Ureter (tissue), 1 donor: ENCODE data around the gene RITA1. TPM values are rescaled to one million over a fixed set of nuclear protein-coding genes. Genes with fewer than 3 reads are reported as not detected.
"Not testable (repeated sequence)": the region's sequence is repeated elsewhere in the genome, so short reads cannot be mapped to it uniquely, and the experiment has no call there.

Experiments used
- DNase-seq: peaks from one replicate; pipeline ENCODE4 v3.0.0-alpha.2; 2020; ENCODE audit warnings: low spot score
- total RNA-seq: library from RNA; stranded (reverse); gene quantifications from one replicate; pipeline ENCODE4 v1.2.4, GENCODE V29; 2023
- donor health status: DM: yes; HTN: yes; CAD: no.

The RITA1 gene
- 11.6 TPM for total RNA-seq

- peak; percentile 87 for DNase-seq
Measured at GRCh38 chr12:113185180-113186032, at the start of gene RITA1, which contains the start of gene DDX54. RITA1 (plus strand) TSS chr12:113185721; CDS start chr12:113186747, 1,026 bp downstream. DDX54 (minus strand) TSS chr12:113185478; CDS start chr12:113185451, 27 bp downstream.

GRCh38 chr12:113136128-113136989 is 49.2 kb upstream of the RITA1 start:
- DNase-seq = no peak

GRCh38 chr12:113136990-113137511 is 48.5 kb upstream of the RITA1 start:
- no peak for DNase-seq

- DNase-seq = no peak
Measured at GRCh38 chr12:113137861-113138783, 47.4 kb upstream of the RITA1 start.

- DNase-seq = no peak
Measured at GRCh38 chr12:113138826-113139225, 46.7 kb upstream of the RITA1 start.

- DNase-seq = no peak
Measured at GRCh38 chr12:113140706-113141105, 44.8 kb upstream of the RITA1 start.

- DNase-seq = not testable (repeated sequence)
Measured at GRCh38 chr12:113141716-113142115, 43.8 kb upstream of the RITA1 start.

- DNase-seq = no peak
Measured at GRCh38 chr12:113142173-113142885, 43.2 kb upstream of the RITA1 start.

- no peak for DNase-seq
Measured at GRCh38 chr12:113142886-113143332, 42.6 kb upstream of the RITA1 start.

- DNase-seq = no peak
Measured at GRCh38 chr12:113143959-113144358, 41.6 kb upstream of the RITA1 start.

GRCh38 chr12:113144806-113145205 is 40.7 kb upstream of the RITA1 start:
- no peak for DNase-seq

- no peak for DNase-seq
Measured at GRCh38 chr12:113145720-113146551, 39.6 kb upstream of the RITA1 start.

GRCh38 chr12:113146999-113147398 is 38.5 kb upstream of the RITA1 start:
- no peak for DNase-seq

- no peak for DNase-seq
Measured at GRCh38 chr12:113149361-113150150, 36.0 kb upstream of the RITA1 start, which contains the start of gene CFAP73. CFAP73 (plus strand) TSS chr12:113149724; CDS start chr12:113149858, 134 bp downstream.

GRCh38 chr12:113151655-113152054 is 33.9 kb upstream of the RITA1 start:
- no peak for DNase-seq

- DNase-seq = no peak
Measured at GRCh38 chr12:113152196-113152834, 33.2 kb upstream of the RITA1 start.

GRCh38 chr12:113152835-113153814 is 32.4 kb upstream of the RITA1 start:
- peak; percentile 62 for DNase-seq
